ENCODE measurements around the gene CACNA1H. TPM values are rescaled to one million over a fixed set of nuclear protein-coding genes. Genes with fewer than 3 reads are reported as not detected.
"Not testable (repeated sequence)": the region's sequence is repeated elsewhere in the genome, so short reads cannot be mapped to it uniquely, and the experiment has no call there.

CACNA1H gene
- total RNA-seq, 2 donors from 2014 or later = 0.68 to 1.7 TPM

GRCh38 chr16:1254821-1255220 lies 101.9 kb downstream of the CACNA1H start:
- not testable (repeated sequence) for H3K9me3 Mint-ChIP-seq; DNase-seq (ENCODE audit: low spot score in 2 of 2); H3K36me3 Mint-ChIP-seq; ATAC-seq; H3K27ac Mint-ChIP-seq

DNA sequence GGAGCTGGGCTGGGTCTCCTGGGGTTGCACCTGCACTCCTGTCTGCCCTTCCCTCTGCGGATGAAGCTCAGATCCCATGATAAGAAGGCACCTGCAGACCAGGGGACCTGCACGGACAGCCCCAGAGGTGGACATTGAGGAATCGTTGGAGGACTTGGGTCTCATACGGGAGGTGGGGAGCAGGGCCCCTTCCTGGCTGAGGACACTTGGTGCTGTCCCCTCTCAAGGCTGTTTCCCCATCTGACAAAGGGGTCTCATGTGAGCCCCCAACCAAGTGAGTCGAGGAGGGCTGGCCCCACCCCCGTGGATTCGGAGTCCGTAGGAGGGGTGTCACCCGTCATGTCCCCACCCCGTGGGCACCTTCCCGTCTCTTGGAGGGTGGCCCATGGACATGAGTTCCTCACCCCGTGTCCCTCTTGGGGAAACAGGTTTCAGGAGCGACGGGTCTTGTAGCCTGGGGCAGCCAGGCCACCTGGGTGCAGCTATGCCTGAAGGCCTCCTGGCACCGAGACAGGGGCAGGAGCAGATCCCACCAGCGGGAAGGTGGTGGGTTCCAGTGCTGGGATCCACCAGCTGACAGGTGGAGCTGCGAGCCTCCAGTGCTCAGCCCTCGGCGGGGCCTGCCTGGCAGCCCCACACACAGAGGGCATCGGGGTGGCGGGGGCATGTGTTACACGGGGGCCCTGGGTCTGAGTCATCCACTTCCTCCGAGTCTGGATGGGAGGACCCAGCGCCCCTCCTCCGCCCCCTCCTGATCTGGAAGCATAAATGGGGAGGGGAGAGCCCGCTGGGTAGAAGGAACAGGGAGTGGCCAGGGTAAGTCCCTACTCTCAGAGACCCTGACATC lies 102.6 kb downstream of the CACNA1H start, which contains the start of gene TPSD1:
Gene TPSD1 (plus strand): TSS at position 794 of the 847 bp plus-strand sequence. CDS start 212 bp downstream, outside the sequence.
- H3K36me3 Mint-ChIP-seq; H3K9me3 Mint-ChIP-seq; DNase-seq (ENCODE audit: low spot score in 2 of 2); H3K27ac Mint-ChIP-seq; ATAC-seq: not testable (repeated sequence)

GRCh38 chr16:1256296-1256873 lies 103.5 kb downstream of the CACNA1H start:
- ATAC-seq; H3K9me3 Mint-ChIP-seq; H3K27ac Mint-ChIP-seq; DNase-seq (ENCODE audit: low spot score in 2 of 2); H3K36me3 Mint-ChIP-seq: not testable (repeated sequence)

GRCh38 chr16:1256874-1257322 lies 104.0 kb downstream of the CACNA1H start:
- Mint-ChIP-seq H3K36me3 (no peaks in the 10 kb centered on the region), H3K27ac (no peak overlapping the region), H3K9me3 (no peaks in the 10 kb centered on the region)
- DNase-seq (ENCODE audit: low spot score in 2 of 2) (no peak), ATAC-seq (no peak)

GRCh38 chr16:1257561-1258224 lies 104.8 kb downstream of the CACNA1H start:
- ATAC-seq = no peak
- Mint-ChIP-seq H3K36me3 (no peaks in the 10 kb centered on the region), H3K27ac (no peak overlapping the region), H3K9me3 (no peaks in the 10 kb centered on the region)
- no peak for DNase-seq (ENCODE audit: low spot score in 2 of 2)

- ATAC-seq (no peak), DNase-seq (ENCODE audit: low spot score in 2 of 2) (no peak)
- no peaks in the 10 kb centered on the region for H3K9me3 Mint-ChIP-seq
- H3K36me3 Mint-ChIP-seq = no peaks in the 10 kb centered on the region
- H3K27ac Mint-ChIP-seq = no peak overlapping the region
These were observed 105.3 kb downstream of the CACNA1H start for GRCh38 chr16:1258225-1258600.

- Mint-ChIP-seq H3K27ac (no peak overlapping the region), H3K36me3 (no peaks in the 10 kb centered on the region)
- DNase-seq (ENCODE audit: low spot score in 2 of 2) = no peak
These were observed 106.2 kb downstream of the CACNA1H start for GRCh38 chr16:1258906-1259759.

GRCh38 chr16:1259760-1260068 lies 106.8 kb downstream of the CACNA1H start:
- no peak for DNase-seq (ENCODE audit: low spot score in 2 of 2)
- ATAC-seq = no peak
- peaks cover 6% of the 10 kb centered on the region in 2 donors for H3K9me3 Mint-ChIP-seq
- no peak overlapping the region for H3K27ac Mint-ChIP-seq
- H3K36me3 Mint-ChIP-seq = no peaks in the 10 kb centered on the region

More at GRCh38 chr16:1258906-1259759, 106.2 kb downstream of the CACNA1H start:
- H3K9me3 Mint-ChIP-seq = peaks cover under 1% of the 10 kb centered on the region in 2 donors
- no peak for ATAC-seq

- ATAC-seq (no peak), DNase-seq (ENCODE audit: low spot score in 2 of 2) (no peak)
- H3K9me3 Mint-ChIP-seq = peaks cover 6 to 10% of the 10 kb centered on the region in 2 donors
- no peak overlapping the region for H3K27ac Mint-ChIP-seq
- no peaks in the 10 kb centered on the region for H3K36me3 Mint-ChIP-seq
These were observed 107.3 kb downstream of the CACNA1H start for GRCh38 chr16:1260101-1260680.

DNA sequence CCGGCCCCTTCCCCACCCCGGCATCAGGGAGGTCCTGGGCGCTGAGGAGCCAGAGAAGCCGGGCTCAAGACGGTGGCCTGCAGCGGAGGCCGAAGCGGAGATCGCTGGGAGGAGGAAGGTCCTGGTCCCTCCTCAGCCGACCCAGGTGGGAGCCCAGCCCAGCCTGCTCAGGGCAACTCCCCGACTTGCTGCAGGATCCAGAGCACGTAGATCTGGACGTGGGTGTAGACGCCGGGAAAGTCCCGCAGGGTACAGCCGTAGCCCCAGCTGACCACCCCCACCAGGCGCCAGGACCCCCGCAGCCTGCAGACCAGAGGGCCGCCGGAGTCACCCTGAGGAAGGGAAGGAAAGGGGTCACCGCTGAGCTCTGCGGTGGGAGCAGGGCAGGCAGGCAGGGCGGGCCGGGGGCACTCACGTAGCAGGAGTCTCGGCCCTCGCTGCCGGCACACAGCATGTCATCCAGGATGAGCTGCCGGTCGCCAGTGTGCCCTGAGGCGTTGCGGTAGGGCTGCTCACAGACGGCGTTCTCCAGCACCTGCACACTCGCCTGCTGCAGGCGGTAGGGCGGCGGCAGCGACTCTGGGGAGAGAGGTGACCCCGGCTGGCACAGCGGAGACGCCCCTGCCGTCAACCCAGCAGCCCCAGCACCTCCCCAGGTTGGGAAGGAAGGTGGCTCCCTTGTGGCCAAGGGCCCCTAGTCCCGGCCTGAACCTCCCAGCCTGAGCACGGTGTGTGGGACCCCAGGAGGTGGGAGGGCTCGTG lies 108.4 kb downstream of the CACNA1H start:
- DNase-seq (ENCODE audit: low spot score in 2 of 2) (peak in 1 of 2 donors; percentile 25), ATAC-seq (peak in 1 of 2 donors; percentile 72)
- Mint-ChIP-seq H3K36me3 (no peaks in the 10 kb centered on the region), H3K27ac (no peak overlapping the region), H3K9me3 (peaks cover 6 to 10% of the 10 kb centered on the region in 2 donors)

- Mint-ChIP-seq H3K9me3 (peaks cover 6 to 10% of the 10 kb centered on the region in 2 donors), H3K36me3 (no peaks in the 10 kb centered on the region), H3K27ac (no peak overlapping the region)
- ATAC-seq (no peak), DNase-seq (ENCODE audit: low spot score in 2 of 2) (no peak)
These were observed 109.4 kb downstream of the CACNA1H start for GRCh38 chr16:1262210-1262845.

GRCh38 chr16:1262846-1263221 lies 109.9 kb downstream of the CACNA1H start:
- peaks cover 6 to 10% of the 10 kb centered on the region in 2 donors for H3K9me3 Mint-ChIP-seq
- ATAC-seq (no peak), DNase-seq (ENCODE audit: low spot score in 2 of 2) (no peak)
- no peaks in the 10 kb centered on the region for H3K36me3 Mint-ChIP-seq
- no peak overlapping the region for H3K27ac Mint-ChIP-seq

GRCh38 chr16:1263591-1264344 lies 110.9 kb downstream of the CACNA1H start:
- Mint-ChIP-seq H3K9me3 (peaks cover 6 to 10% of the 10 kb centered on the region in 2 donors), H3K27ac (no peak overlapping the region), H3K36me3 (no peaks in the 10 kb centered on the region)
- DNase-seq (ENCODE audit: low spot score in 2 of 2) = no peak
- no peak for ATAC-seq

- H3K27ac Mint-ChIP-seq = no peak overlapping the region
These were observed 111.6 kb downstream of the CACNA1H start for GRCh38 chr16:1264345-1265089.

More at GRCh38 chr16:1264345-1265089, 111.6 kb downstream of the CACNA1H start:
- no peaks in the 10 kb centered on the region for H3K36me3 Mint-ChIP-seq
- ATAC-seq (no peak), DNase-seq (ENCODE audit: low spot score in 2 of 2) (no peak)
- H3K9me3 Mint-ChIP-seq = peaks cover 6 to 10% of the 10 kb centered on the region in 2 donors

All from activated naive CD4-positive, alpha-beta T cell treated with anti-CD3 and anti-CD28 coated beads, Interleukin-2, amount 50 U/mL, for 72 hours (primary cell).